HEK293T (cell line): ENCODE data around the gene EPHB1.

ENCODE experiments used
- CTBP1 ChIP-seq: fragments of 450-650 bp; IDR thresholded peaks from 2 replicates; pipeline ENCODE4 v1.6.1; 2016; ENCODE audit warnings: borderline replicate concordance
- FOXA1 ChIP-seq: fragments of 450-650 bp; IDR thresholded peaks from 2 replicates; pipeline ENCODE4 v1.6.1; 2016; ENCODE audit warnings: mild to moderate bottlenecking
- FOXM1 ChIP-seq: fragments of 450-650 bp; IDR thresholded peaks from 2 replicates; pipeline ENCODE4 v1.6.1; 2017; ENCODE audit warnings: mild to moderate bottlenecking, borderline replicate concordance
- NFRKB ChIP-seq: fragments of 450-650 bp; IDR thresholded peaks from 2 replicates; pipeline ENCODE4 v1.6.1; 2016; ENCODE audit warnings: mild to moderate bottlenecking, moderate library complexity
- SP1 ChIP-seq: fragments of 450-650 bp; IDR thresholded peaks from 2 replicates; pipeline ENCODE4 v1.6.1; 2017
- TARDBP ChIP-seq: fragments of 450-650 bp; IDR thresholded peaks from 2 replicates; pipeline ENCODE4 v1.6.1; 2016
- TF ChIP-seq, protein P1 (sequence below): fragments of 450-650 bp; IDR thresholded peaks from 2 replicates; pipeline ENCODE4 v1.6.1; 2016

DNA sequence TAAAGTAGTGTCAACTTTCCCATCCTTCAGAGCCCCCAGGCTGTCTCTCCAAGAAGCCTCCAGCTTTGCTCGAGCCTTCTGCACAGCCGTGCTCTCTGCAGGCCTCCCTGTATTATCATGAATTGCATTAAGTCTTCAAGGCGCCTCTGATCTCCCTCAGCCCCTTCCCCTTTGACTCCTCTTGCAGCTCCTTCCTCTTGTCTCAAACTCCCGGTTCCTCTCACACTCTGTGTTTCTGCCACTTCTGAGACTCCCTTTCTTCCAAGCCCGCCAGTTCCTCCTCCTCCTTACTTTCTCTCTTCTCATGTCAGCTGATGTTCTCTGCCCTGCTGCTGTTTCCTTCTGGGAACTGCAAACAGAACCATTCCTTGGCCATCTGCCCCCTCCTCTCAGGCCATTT, 418.8 kb downstream of the EPHB1 start:
- TF ChIP-seq NFRKB (no peak), TARDBP (no peak), FOXA1 (no peak), FOXM1 (no peak), SP1 (no peak), CTBP1 (no peak)
- TF ChIP-seq, protein P1, sequence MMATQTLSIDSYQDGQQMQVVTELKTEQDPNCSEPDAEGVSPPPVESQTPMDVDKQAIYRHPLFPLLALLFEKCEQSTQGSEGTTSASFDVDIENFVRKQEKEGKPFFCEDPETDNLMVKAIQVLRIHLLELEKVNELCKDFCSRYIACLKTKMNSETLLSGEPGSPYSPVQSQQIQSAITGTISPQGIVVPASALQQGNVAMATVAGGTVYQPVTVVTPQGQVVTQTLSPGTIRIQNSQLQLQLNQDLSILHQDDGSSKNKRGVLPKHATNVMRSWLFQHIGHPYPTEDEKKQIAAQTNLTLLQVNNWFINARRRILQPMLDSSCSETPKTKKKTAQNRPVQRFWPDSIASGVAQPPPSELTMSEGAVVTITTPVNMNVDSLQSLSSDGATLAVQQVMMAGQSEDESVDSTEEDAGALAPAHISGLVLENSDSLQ: no peak
